ENCODE measurements around the gene LOXHD1. TPM values are rescaled to one million over a fixed set of nuclear protein-coding genes. Genes with fewer than 3 reads are reported as not detected.

Gene LOXHD1
- total RNA-seq, 4 donors from 2014 or later: 1.7 to 4.9 (median 3.2) TPM

DNA sequence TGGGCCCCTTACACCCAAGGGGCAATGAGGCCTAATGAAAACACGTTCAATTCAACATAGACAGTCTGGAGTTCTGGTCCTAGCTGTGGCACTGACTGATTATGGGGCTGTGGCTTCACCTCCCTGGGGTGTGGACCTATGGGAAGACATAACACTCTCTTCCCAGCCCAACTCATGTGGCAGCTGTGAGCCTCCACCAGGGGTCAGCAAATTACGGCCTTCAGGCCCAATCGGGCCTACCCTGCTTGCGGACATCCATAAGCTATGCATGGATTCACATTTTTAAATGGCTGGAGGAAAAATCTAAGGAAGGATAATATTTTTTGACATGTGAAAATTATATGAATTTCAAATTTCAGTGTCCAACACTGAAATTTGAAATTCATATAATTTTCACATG, 101.3 kb downstream of the LOXHD1 start:
- ATAC-seq (ENCODE audit: low FRiP score) (no peak), DNase-seq (ENCODE audit: low spot score) (no peak)
- no peak for TF ChIP-seq CTCF (IDR thresholded peaks at IDR 0.05)

DNA sequence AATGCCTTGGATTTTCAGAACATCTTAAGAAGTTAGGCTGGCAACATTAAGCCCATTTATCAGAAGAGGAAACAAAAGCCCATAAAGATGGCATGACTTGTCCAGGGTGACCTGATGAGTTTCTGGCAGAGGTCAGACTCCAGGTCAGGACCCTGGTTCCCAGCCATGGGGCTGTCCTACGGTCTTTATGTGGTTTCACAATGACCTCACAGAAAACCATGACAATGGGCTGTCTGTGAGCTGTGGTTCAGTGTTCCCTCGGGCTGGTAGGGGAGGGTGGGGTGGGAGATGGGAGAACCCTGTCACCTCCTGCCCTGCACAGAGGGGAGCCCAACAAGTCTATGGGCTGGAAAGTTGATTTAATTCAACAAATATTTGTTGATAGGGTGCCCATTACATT, 101.8 kb downstream of the LOXHD1 start:
- no peak for DNase-seq (ENCODE audit: low spot score)
- ATAC-seq (ENCODE audit: low FRiP score): no peak
- no peak for TF ChIP-seq CTCF (IDR thresholded peaks at IDR 0.05)

DNA sequence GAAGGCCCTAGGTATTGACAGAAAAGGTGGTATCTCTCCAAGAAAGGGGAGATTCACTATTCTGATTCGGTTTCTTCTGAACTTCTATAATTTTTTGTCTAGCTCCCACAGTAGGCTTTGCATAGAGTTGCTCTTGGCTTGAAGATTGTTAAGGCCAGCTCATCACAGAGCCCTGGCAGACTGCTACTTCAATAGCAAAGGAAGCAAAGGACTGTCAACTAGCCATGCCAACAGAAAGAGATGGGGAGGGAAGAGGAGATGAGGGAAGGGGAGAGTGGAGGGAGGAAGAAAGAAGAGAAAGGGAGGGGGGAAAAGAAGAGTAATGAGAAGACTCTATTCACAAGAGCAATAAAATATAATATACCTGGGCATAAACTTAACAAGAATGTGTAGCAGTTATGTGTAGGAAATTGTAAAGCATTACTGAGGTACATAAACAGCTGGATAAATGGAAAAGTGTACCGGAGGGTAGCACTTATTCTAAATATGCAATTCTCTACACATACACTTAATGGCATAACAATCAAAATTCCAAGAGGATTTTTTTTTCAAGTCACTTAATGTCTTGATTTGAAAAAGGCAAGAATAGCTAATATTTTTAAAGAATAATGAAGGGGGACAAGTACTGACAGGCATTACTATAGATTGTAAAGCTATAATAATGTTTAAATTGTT, 102.5 kb downstream of the LOXHD1 start:
- no peak for DNase-seq (ENCODE audit: low spot score)
- TF ChIP-seq CTCF (IDR thresholded peaks at IDR 0.05): no peak
- no peak for ATAC-seq (ENCODE audit: low FRiP score)

- no peak for ATAC-seq (ENCODE audit: low FRiP score)
These were observed 106.4 kb downstream of the LOXHD1 start for GRCh38 chr18:46550609-46551008.

GRCh38 chr18:46547520-46547919, 109.5 kb downstream of the LOXHD1 start:
- no peak for TF ChIP-seq CTCF (IDR thresholded peaks at IDR 0.05)
- ATAC-seq (ENCODE audit: low FRiP score): peak; percentile 90

More at GRCh38 chr18:46550609-46551008, 106.4 kb downstream of the LOXHD1 start:
- no peak for TF ChIP-seq CTCF (IDR thresholded peaks at IDR 0.05)
- DNase-seq (ENCODE audit: low spot score): no peak

DNA sequence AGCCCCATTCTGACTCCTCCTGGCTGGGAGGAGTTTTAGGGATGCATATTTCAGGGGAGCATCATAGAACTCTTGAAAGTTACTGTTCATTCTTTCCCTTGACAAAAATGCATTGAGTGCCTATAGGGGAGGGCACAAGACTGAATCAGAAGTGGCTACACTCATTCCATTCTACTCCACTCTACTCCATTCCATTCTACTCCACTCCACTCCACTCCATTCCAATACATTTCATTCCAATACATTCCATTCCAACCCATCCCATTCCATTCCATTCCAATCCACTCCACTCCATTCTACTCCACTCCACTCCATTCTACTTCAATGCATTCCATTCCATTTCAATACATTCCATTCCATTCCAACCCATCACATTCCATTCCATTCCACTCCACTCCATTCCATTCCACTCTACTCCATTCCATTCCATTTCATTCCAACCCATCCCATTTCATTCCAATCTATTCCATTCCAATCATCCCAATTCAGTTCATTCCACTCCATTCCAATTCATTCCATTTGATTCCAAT, 110.8 kb downstream of the LOXHD1 start:
- ATAC-seq (ENCODE audit: low FRiP score) (no peak), DNase-seq (ENCODE audit: low spot score) (no peak)
- TF ChIP-seq CTCF (IDR thresholded peaks at IDR 0.05): no peak

More at GRCh38 chr18:46547520-46547919, 109.5 kb downstream of the LOXHD1 start:
- DNase-seq (ENCODE audit: low spot score): no peak

DNA sequence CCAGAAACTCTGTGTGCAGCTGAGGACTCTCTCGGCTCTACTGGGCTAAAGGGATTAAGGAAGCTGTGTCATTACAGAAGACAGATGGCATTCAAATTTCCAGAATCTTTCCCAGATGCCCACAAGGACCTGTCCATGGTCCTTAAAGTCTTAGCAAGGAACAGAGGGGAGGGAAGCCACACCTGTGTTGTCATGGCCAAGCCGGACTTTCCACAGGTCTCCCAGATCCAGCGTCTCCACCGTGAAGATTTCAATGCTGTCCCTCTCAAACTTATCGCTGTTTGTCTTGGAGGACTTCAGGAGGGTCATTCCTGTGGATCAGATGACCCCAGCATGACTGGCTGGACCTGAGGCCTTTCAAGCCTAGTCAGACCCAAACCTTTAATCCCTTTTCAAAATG, 114.5 kb downstream of the LOXHD1 start:
- no peak for TF ChIP-seq CTCF (IDR thresholded peaks at IDR 0.05)
- ATAC-seq (ENCODE audit: low FRiP score) (no peak), DNase-seq (ENCODE audit: low spot score) (no peak)
